ENCODE measurements around the gene SLC25A13. TPM values are rescaled to one million over a fixed set of nuclear protein-coding genes. Genes with fewer than 3 reads are reported as not detected.

SLC25A13 gene
- total RNA-seq, 1 experiment from 2014 or later: 19.5 TPM

GRCh38 chr7:96314402-96315124, 7.3 kb downstream of the SLC25A13 start:
- no peaks in the 10 kb centered on the region for H3F3A ChIP-seq (ENCODE audit: low read length, unreplicated experiment)
- TF ChIP-seq CTCF (conservative IDR thresholded peaks at IDR 0.05; ENCODE audit: low read depth, low read length) (no peak), EZH2phosphoT487 (IDR thresholded peaks at IDR 0.05; ENCODE audit: borderline replicate concordance, low read length) (no peak), EZH2 (IDR thresholded peaks at IDR 0.05; ENCODE audit: low read length, unreplicated experiment) (no peak)
- DNase-seq (peak; percentile 21), ATAC-seq (no peak)
- H3K79me2 ChIP-seq (ENCODE audit: low read length): peaks cover 95% of the 10 kb centered on the region
- H3K4me2 ChIP-seq (ENCODE audit: low read length): no peak overlapping the region
- H3K4me1 ChIP-seq (ENCODE audit: insufficient read depth, low read length): 0 out of 2 replicates have a peak, but pooled peaks cover 3% of the 10 kb centered on the region
- no peaks in the 10 kb centered on the region for H3K9me3 ChIP-seq (ENCODE audit: low read length)
- no peak overlapping the region for H3K4me3 ChIP-seq (ENCODE audit: low read length)
- BruUV-seq (replicated peaks): no TSS peak
- H2AFZ ChIP-seq (ENCODE audit: low read length): no peak overlapping the region
- no peaks in the 10 kb centered on the region for H3K27me3 ChIP-seq (ENCODE audit: low read length)
- ChIA-PET CTCF (no interaction called here), POLR2A (ENCODE audit: unreplicated experiment) (no interaction called here)
- intact Hi-C loops (cut with micrococcal nuclease): no loop called here
- H3K27ac ChIP-seq (ENCODE audit: low read length): no peak overlapping the region
- H3K9ac ChIP-seq (ENCODE audit: low read length): no peak overlapping the region
- no peaks in the 10 kb centered on the region for H3K9me2 ChIP-seq (replicated peaks; ENCODE audit: low read length)
- no peaks in the 10 kb centered on the region; the same call in 1 of the 2 replicates for H3K36me3 ChIP-seq (ENCODE audit: low read depth, low read length)
- H4K20me1 ChIP-seq (ENCODE audit: low read length): peaks cover 5% of the 10 kb centered on the region; the same call in 1 of the 2 replicates

GRCh38 chr7:96313940-96314339, 8.0 kb downstream of the SLC25A13 start:
- BruUV-seq (replicated peaks): no TSS peak
- Histone ChIP-seq H3K9me3 (ENCODE audit: low read length) (no peaks in the 10 kb centered on the region), H3K9ac (ENCODE audit: low read length) (no peak overlapping the region), H2AFZ (ENCODE audit: low read length) (no peak overlapping the region), H3K79me2 (ENCODE audit: low read length) (peaks cover 95% of the 10 kb centered on the region), H4K20me1 (ENCODE audit: low read length) (peaks cover 5% of the 10 kb centered on the region; the same call in 1 of the 2 replicates), H3K9me2 (replicated peaks; ENCODE audit: low read length) (no peaks in the 10 kb centered on the region), H3K4me3 (ENCODE audit: low read length) (no peak overlapping the region), H3K4me1 (ENCODE audit: insufficient read depth, low read length) (0 out of 2 replicates have a peak, but pooled peaks cover 3% of the 10 kb centered on the region), H3K36me3 (ENCODE audit: low read depth, low read length) (no peaks in the 10 kb centered on the region; the same call in 1 of the 2 replicates), H3K27ac (ENCODE audit: low read length) (no peak overlapping the region), H3F3A (ENCODE audit: low read length, unreplicated experiment) (no peaks in the 10 kb centered on the region), H3K4me2 (ENCODE audit: low read length) (no peak overlapping the region), H3K27me3 (ENCODE audit: low read length) (no peaks in the 10 kb centered on the region)
- intact Hi-C loops (cut with micrococcal nuclease): no loop called here
- no peak for TF ChIP-seq EZH2 (IDR thresholded peaks at IDR 0.05; ENCODE audit: low read length, unreplicated experiment)
- TF ChIP-seq EZH2phosphoT487 (IDR thresholded peaks at IDR 0.05; ENCODE audit: borderline replicate concordance, low read length): no peak
- TF ChIP-seq CTCF (conservative IDR thresholded peaks at IDR 0.05; ENCODE audit: low read depth, low read length): no peak
- ChIA-PET CTCF (no interaction called here), POLR2A (ENCODE audit: unreplicated experiment) (no interaction called here)
- DNase-seq (no peak), ATAC-seq (no peak)

GRCh38 chr7:96312502-96312901, 9.4 kb downstream of the SLC25A13 start:
- H3K27ac ChIP-seq (ENCODE audit: low read length): no peak overlapping the region
- no peaks in the 10 kb centered on the region for H4K20me1 ChIP-seq (ENCODE audit: low read length)
- no peak overlapping the region for H3K9ac ChIP-seq (ENCODE audit: low read length)
- H3F3A ChIP-seq (ENCODE audit: low read length, unreplicated experiment): no peaks in the 10 kb centered on the region
- ChIA-PET POLR2A (ENCODE audit: unreplicated experiment) (interaction anchor here (0.5 kb wide), 1 partner anchor 10 kb away, joined by 5 read pairs; no protein-coding TSS in a partner anchor), CTCF (no interaction called here)
- no peaks in the 10 kb centered on the region; the same call in 1 of the 2 replicates for H3K36me3 ChIP-seq (ENCODE audit: low read depth, low read length)
- H3K79me2 ChIP-seq (ENCODE audit: low read length): peaks cover 95% of the 10 kb centered on the region
- H3K9me3 ChIP-seq (ENCODE audit: low read length): no peaks in the 10 kb centered on the region
- TF ChIP-seq EZH2 (IDR thresholded peaks at IDR 0.05; ENCODE audit: low read length, unreplicated experiment) (no peak), EZH2phosphoT487 (IDR thresholded peaks at IDR 0.05; ENCODE audit: borderline replicate concordance, low read length) (no peak), CTCF (conservative IDR thresholded peaks at IDR 0.05; ENCODE audit: low read depth, low read length) (no peak)
- intact Hi-C loops (cut with micrococcal nuclease): no loop called here
- no peaks in the 10 kb centered on the region for H3K9me2 ChIP-seq (replicated peaks; ENCODE audit: low read length)
- BruUV-seq (replicated peaks): no TSS peak
- no peak overlapping the region for H2AFZ ChIP-seq (ENCODE audit: low read length)
- no peaks in the 10 kb centered on the region for H3K27me3 ChIP-seq (ENCODE audit: low read length)
- H3K4me1 ChIP-seq (ENCODE audit: insufficient read depth, low read length): 0 out of 2 replicates have a peak, but pooled peaks cover 3% of the 10 kb centered on the region
- H3K4me3 ChIP-seq (ENCODE audit: low read length): no peak overlapping the region
- H3K4me2 ChIP-seq (ENCODE audit: low read length): no peak overlapping the region
- DNase-seq: no peak
- ATAC-seq: no peak
